Panc1 (cell line): ENCODE data around the gene ZDHHC13.

Experiments
- CTCF ChIP-seq: fragments of 450-650 bp; IDR thresholded peaks from 2 replicates; pipeline ENCODE4 v1.5.1; 2017; ENCODE audit warnings: mild to moderate bottlenecking
- POLR2AphosphoS5 ChIP-seq: IDR thresholded peaks from 2 replicates; pipeline ENCODE4 v1.6.1; 2012; ENCODE audit warnings: mild to moderate bottlenecking, low read depth, low read length, moderate library complexity
- REST ChIP-seq, 2 experiments: IDR thresholded peaks; 2 replicates each; pipeline ENCODE4 v1.6.1; 2011 to 2012; ENCODE audit warnings: low read depth in 2 of 2, control low read depth in 1 of 2, low read length in 1 of 2, mild to moderate bottlenecking in 1 of 2, moderate library complexity in 1 of 2; ENCODE audit not compliant: insufficient read depth in 1 of 2
- SIN3A ChIP-seq: IDR thresholded peaks from 2 replicates; pipeline ENCODE4 v1.6.1; 2012; ENCODE audit warnings: low read depth, mild to moderate bottlenecking, low read length, moderate library complexity, borderline replicate concordance; ENCODE audit not compliant: insufficient read depth
- TCF7L2 ChIP-seq: IDR thresholded peaks from 2 replicates; pipeline ENCODE4 v1.6.1; 2011; ENCODE audit warnings: mild to moderate bottlenecking, low read depth, low read length, inconsistent platforms

GRCh38 chr11:19201737-19202605, 85.0 kb downstream of the ZDHHC13 start, which contains the start of gene CSRP3:
- TF ChIP-seq CTCF (no peak), SIN3A (no peak), POLR2AphosphoS5 (no peak), REST (IDR thresholded peaks at IDR 0.05; ENCODE audit: insufficient read depth in 1 of 2, low read depth in 2 of 2, low read length in 1 of 2) (no peak), TCF7L2 (no peak)
